Right lobe of liver (tissue), 4 donors: ENCODE results near the gene TTLL5.

Experiments
- POLR2A ChIP-seq: fragments of 450-650 bp; IDR thresholded peaks from one replicate; pipeline ENCODE4 v1.6.1; 2017; ENCODE audit warnings: antibody characterized with exemption, mild to moderate bottlenecking
- TF ChIP-seq, protein P1 (sequence below), 4 donors: fragments of 200-600 bp in 3 of 4; fragments of 450-650 bp in 1 of 4; IDR thresholded peaks; one replicate each; pipeline versions ENCODE4 v1.5.1 to v1.8.0; 2016 to 2022; ENCODE audit warnings: antibody characterized with exemption in 4 of 4, mild to moderate bottlenecking in 2 of 4
- donor health status: DM: no; HTN: no; CAD: no.
- donor health status: DM: no; HTN: no; CAD: no.
- donor health status: DM: no; HTN: yes; CAD: no.

DNA sequence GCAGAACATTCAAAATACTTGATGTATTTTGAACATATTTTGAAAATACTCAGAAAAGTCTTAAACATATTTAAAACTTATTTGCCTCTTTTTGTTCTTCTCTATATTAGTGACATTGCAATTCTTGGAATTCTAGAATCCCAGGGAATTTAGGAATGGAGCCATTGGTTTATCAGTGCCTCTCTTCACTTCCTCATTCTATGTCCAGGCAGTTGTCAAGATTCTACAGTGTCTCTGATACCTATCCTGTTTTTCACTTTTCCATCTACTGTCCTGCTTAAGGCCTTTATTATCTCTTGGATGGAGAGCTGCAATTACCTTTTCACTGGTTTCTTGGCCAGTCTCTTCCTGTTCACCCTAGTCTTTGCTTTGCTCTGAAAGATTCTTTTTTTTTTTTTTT lies 144.6 kb downstream of the TTLL5 start:
- TF ChIP-seq, protein P1, sequence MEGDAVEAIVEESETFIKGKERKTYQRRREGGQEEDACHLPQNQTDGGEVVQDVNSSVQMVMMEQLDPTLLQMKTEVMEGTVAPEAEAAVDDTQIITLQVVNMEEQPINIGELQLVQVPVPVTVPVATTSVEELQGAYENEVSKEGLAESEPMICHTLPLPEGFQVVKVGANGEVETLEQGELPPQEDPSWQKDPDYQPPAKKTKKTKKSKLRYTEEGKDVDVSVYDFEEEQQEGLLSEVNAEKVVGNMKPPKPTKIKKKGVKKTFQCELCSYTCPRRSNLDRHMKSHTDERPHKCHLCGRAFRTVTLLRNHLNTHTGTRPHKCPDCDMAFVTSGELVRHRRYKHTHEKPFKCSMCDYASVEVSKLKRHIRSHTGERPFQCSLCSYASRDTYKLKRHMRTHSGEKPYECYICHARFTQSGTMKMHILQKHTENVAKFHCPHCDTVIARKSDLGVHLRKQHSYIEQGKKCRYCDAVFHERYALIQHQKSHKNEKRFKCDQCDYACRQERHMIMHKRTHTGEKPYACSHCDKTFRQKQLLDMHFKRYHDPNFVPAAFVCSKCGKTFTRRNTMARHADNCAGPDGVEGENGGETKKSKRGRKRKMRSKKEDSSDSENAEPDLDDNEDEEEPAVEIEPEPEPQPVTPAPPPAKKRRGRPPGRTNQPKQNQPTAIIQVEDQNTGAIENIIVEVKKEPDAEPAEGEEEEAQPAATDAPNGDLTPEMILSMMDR (IDR thresholded peaks at IDR 0.05): no peak
- no peak for TF ChIP-seq POLR2A
